ENCODE results near the gene RHEBL1. TPM values are rescaled to one million over a fixed set of nuclear protein-coding genes. Genes with fewer than 3 reads are reported as not detected.

Gene RHEBL1
- polyA plus RNA-seq, 3 donors: 0.17 to 0.96 (median 0.50) TPM

GRCh38 chr12:49015196-49015595 is 54.6 kb downstream of the RHEBL1 start:
- Histone ChIP-seq H3K4me3 (replicated peaks in 1 of 3; ENCODE audit: low read depth in 2 of 3, low read length in 3 of 3) (no peak overlapping the region), H3K27ac (ENCODE audit: low read depth in 1 of 2, low read length in 2 of 2) (no peak overlapping the region), H3K4me2 (replicated peaks; ENCODE audit: extremely low read depth, low read length, poor library complexity, severe bottlenecking) (no peak overlapping the region), H3K4me1 (ENCODE audit: control insufficient read depth in 1 of 2, insufficient read depth in 2 of 2, low read length in 2 of 2) (peaks cover 20 to 22% of the 10 kb centered on the region in 2 donors), H4K20me1 (ENCODE audit: insufficient read depth, low read length) (peaks cover 18% of the 10 kb centered on the region), H3K9ac (ENCODE audit: insufficient read depth, low read length, poor library complexity, severe bottlenecking) (no peak overlapping the region), H3K36me3 (replicated peaks in 1 of 2; ENCODE audit: control insufficient read depth in 1 of 2, insufficient read depth in 2 of 2, low read length in 2 of 2) (peaks cover 23 to 34% of the 10 kb centered on the region in 2 donors), H3K27me3 (ENCODE audit: control insufficient read depth in 2 of 2, insufficient read depth in 2 of 2, low read length in 2 of 2) (no peaks in the 10 kb centered on the region), H2AFZ (ENCODE audit: insufficient read depth, low read depth, low read length, poor library complexity, severe bottlenecking) (no peak overlapping the region), H3K9me3 (replicated peaks in 1 of 2; ENCODE audit: control insufficient read depth in 1 of 2, insufficient read depth in 1 of 2, low read length in 2 of 2) (no peaks in the 10 kb centered on the region), H3K79me2 (ENCODE audit: insufficient read depth, low read length) (peaks cover 36% of the 10 kb centered on the region)
- no CpG with 5 or more reads among the region's 1 CpG for WGBS (ENCODE audit: insufficient coverage)
- no peak overlapping the region for H3K27ac Mint-ChIP-seq
- H3K4me3 Mint-ChIP-seq: no peak overlapping the region
- DNase-seq: no peak
- intact Hi-C loops (cut with micrococcal nuclease): loop anchor here (5.0 kb wide), 1 partner anchor 42 kb away; no protein-coding TSS in a partner anchor
- TF ChIP-seq, protein P1, sequence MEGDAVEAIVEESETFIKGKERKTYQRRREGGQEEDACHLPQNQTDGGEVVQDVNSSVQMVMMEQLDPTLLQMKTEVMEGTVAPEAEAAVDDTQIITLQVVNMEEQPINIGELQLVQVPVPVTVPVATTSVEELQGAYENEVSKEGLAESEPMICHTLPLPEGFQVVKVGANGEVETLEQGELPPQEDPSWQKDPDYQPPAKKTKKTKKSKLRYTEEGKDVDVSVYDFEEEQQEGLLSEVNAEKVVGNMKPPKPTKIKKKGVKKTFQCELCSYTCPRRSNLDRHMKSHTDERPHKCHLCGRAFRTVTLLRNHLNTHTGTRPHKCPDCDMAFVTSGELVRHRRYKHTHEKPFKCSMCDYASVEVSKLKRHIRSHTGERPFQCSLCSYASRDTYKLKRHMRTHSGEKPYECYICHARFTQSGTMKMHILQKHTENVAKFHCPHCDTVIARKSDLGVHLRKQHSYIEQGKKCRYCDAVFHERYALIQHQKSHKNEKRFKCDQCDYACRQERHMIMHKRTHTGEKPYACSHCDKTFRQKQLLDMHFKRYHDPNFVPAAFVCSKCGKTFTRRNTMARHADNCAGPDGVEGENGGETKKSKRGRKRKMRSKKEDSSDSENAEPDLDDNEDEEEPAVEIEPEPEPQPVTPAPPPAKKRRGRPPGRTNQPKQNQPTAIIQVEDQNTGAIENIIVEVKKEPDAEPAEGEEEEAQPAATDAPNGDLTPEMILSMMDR (IDR thresholded peaks at IDR 0.05): no peak
- peaks cover 45 to 52% of the 10 kb centered on the region in 2 donors for H3K36me3 Mint-ChIP-seq
- peaks cover 0 to 4% (median 0%) of the 10 kb centered on the region in 3 donors for H3K27me3 Mint-ChIP-seq (ENCODE audit: low read depth in 3 of 3)
- peaks cover 0 to 2% (median 0%) of the 10 kb centered on the region in 7 donors for H3K9me3 Mint-ChIP-seq
- peaks cover 25% of the 10 kb centered on the region for H3K4me1 Mint-ChIP-seq

Other genes with a start within 250 kb of the RHEBL1 start
- gene DDX23, start 217.8 kb downstream of the RHEBL1 start, polyA plus RNA-seq: 10 to 100 TPM; 21.4 to 63.8 (median 28.4) TPM
- under 1 TPM in 2 of 3 donors, not detected in 1; 0.40 to 0.49 TPM for gene RND1, start 204.1 kb downstream of the RHEBL1 start, polyA plus RNA-seq
- gene FKBP11, start 144.5 kb downstream of the RHEBL1 start, polyA plus RNA-seq: 10 to 100 TPM in 1 of 3 donors, 1 to 10 TPM in 2; 1.5 to 15.2 (median 2.2) TPM
- 10 to 100 TPM; 56.5 to 88.5 (median 58.4) TPM for gene ARF3, start 112.5 kb downstream of the RHEBL1 start, polyA plus RNA-seq
- under 1 TPM in 1 of 3 donors, not detected in 2; 0.23 TPM for gene WNT10B, start 98.2 kb downstream of the RHEBL1 start, polyA plus RNA-seq
- gene WNT1, start 91.7 kb downstream of the RHEBL1 start, polyA plus RNA-seq: under 1 TPM in 1 of 3 donors, not detected in 2; 0.33 TPM
- under 1 TPM in 1 of 3 donors, not detected in 2; 0.27 TPM for gene DDN, start 70.6 kb downstream of the RHEBL1 start, polyA plus RNA-seq
- 10 to 100 TPM; 35.9 to 58.9 (median 50.1) TPM for gene PRKAG1, start 51.2 kb downstream of the RHEBL1 start, polyA plus RNA-seq
- gene KMT2D, start 9.2 kb downstream of the RHEBL1 start, polyA plus RNA-seq: 10 to 100 TPM in 1 of 3 donors, 1 to 10 TPM in 2; 1.2 to 66.9 (median 2.7) TPM
- not detected for gene DHH, start 24.8 kb upstream of the RHEBL1 start, polyA plus RNA-seq
- 100 to 1,000 TPM in 1 of 3 donors, 10 to 100 TPM in 2; 22.0 to 104 (median 25.9) TPM for gene LMBR1L, start 40.9 kb upstream of the RHEBL1 start, polyA plus RNA-seq
- 100 to 1,000 TPM; 481 to 538 (median 528) TPM for gene TUBA1B, start 61.4 kb upstream of the RHEBL1 start, polyA plus RNA-seq
- gene TUBA1A, start 119.1 kb upstream of the RHEBL1 start, polyA plus RNA-seq: 1,000 to 10,000 TPM in 1 of 3 donors, 100 to 1,000 TPM in 2; 859 to 1,779 (median 946) TPM
- 100 to 1,000 TPM in 1 of 3 donors, 10 to 100 TPM in 2; 53.7 to 263 (median 61.0) TPM for gene TUBA1C, start 195.1 kb upstream of the RHEBL1 start, polyA plus RNA-seq
- not detected for gene PRPH, start 225.2 kb upstream of the RHEBL1 start, polyA plus RNA-seq